ENCODE data around the gene TTBK1.

DNA sequence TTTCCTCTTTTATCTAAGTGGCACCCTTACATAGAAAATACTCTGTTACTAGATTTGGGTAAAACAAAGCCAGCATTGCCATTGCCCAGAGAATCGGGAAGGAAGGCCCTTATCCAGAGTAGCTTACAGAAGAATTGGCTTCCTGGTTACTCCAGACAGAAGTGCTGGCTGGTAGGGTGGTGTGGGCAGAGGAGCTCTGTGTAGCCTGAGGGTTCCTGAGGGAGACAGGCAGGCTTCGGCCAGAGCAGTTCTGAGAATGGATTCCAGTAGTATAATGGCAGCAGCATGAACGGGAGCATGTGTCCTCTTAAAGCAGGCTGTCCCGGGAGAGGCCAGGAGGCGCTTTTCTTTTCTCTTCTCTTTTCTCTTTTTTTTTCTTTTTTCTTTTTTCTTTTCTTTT is 49.4 kb upstream of the TTBK1 start:
- TF ChIP-seq, protein P1, sequence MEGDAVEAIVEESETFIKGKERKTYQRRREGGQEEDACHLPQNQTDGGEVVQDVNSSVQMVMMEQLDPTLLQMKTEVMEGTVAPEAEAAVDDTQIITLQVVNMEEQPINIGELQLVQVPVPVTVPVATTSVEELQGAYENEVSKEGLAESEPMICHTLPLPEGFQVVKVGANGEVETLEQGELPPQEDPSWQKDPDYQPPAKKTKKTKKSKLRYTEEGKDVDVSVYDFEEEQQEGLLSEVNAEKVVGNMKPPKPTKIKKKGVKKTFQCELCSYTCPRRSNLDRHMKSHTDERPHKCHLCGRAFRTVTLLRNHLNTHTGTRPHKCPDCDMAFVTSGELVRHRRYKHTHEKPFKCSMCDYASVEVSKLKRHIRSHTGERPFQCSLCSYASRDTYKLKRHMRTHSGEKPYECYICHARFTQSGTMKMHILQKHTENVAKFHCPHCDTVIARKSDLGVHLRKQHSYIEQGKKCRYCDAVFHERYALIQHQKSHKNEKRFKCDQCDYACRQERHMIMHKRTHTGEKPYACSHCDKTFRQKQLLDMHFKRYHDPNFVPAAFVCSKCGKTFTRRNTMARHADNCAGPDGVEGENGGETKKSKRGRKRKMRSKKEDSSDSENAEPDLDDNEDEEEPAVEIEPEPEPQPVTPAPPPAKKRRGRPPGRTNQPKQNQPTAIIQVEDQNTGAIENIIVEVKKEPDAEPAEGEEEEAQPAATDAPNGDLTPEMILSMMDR (IDR thresholded peaks at IDR 0.05) = no peak
- no peak for TF ChIP-seq POLR2A (IDR thresholded peaks at IDR 0.05)

All from body of pancreas (tissue), 4 donors.